Jurkat, Clone E6-1 (cell line): ENCODE results near the gene LRRC75B.
"Not testable (repeated sequence)": the region's sequence is repeated elsewhere in the genome, so short reads cannot be mapped to it uniquely, and the experiment has no call there.

Experiments used
- DNase-seq: peaks from one replicate; pipeline ENCODE4 v3.0.0-alpha.2; 2011; ENCODE audit warnings: low read depth, low spot score
- H3K4me3 ChIP-seq: 2 replicates; pipeline ENCODE4 v1.5.1; 2011; ENCODE audit warnings: mild to moderate bottlenecking, low read length, control low read depth, moderate library complexity

Gene LRRC75B

GRCh38 chr22:24565077-24565476, 27.8 kb downstream of the LRRC75B start:
- no peak for DNase-seq

GRCh38 chr22:24564376-24565058, 28.4 kb downstream of the LRRC75B start:
- H3K4me3 ChIP-seq: no peak overlapping the region
- DNase-seq: no peak

More at GRCh38 chr22:24565077-24565476, 27.8 kb downstream of the LRRC75B start:
- no peak overlapping the region for H3K4me3 ChIP-seq

- H3K4me3 ChIP-seq: no peak overlapping the region
- DNase-seq: no peak
These were observed 29.6 kb downstream of the LRRC75B start for GRCh38 chr22:24563246-24563645.

GRCh38 chr22:24559471-24559870, 33.4 kb downstream of the LRRC75B start:
- DNase-seq: no peak
- H3K4me3 ChIP-seq: no peak overlapping the region

- peak; percentile 97 for DNase-seq
- H3K4me3 ChIP-seq: peak within 1 kb of the TSS; percentile 91
These were observed 37.5 kb downstream of the LRRC75B start, which contains the start of gene SNRPD3 for GRCh38 chr22:24555165-24556039. Gene SNRPD3 (plus strand): TSS chr22:24555999. CDS start chr22:24557675, 1,676 bp downstream.

GRCh38 chr22:24554313-24555164, 38.3 kb downstream of the LRRC75B start, which contains the start of gene GUCD1:
Gene GUCD1 (minus strand): TSS chr22:24555138. CDS start chr22:24554991, 147 bp downstream.
- H3K4me3 ChIP-seq: peak within 1 kb of the TSS; percentile 91
- no peak for DNase-seq

- peak overlapping the region; percentile 91 for H3K4me3 ChIP-seq
- DNase-seq: no peak
These were observed 39.1 kb downstream of the LRRC75B start for GRCh38 chr22:24553597-24554312.

- H3K4me3 ChIP-seq, DNase-seq: not testable (repeated sequence)
These were observed 40.2 kb downstream of the LRRC75B start for GRCh38 chr22:24552503-24553286.

GRCh38 chr22:24550902-24551435, 41.9 kb downstream of the LRRC75B start:
- no peak for DNase-seq
- no peak overlapping the region for H3K4me3 ChIP-seq

- DNase-seq: no peak
- no peak overlapping the region for H3K4me3 ChIP-seq
These were observed 42.6 kb downstream of the LRRC75B start for GRCh38 chr22:24550028-24550901.

GRCh38 chr22:24548812-24549211, 44.1 kb downstream of the LRRC75B start:
- H3K4me3 ChIP-seq: no peak overlapping the region
- DNase-seq: no peak

- no peak for DNase-seq
- H3K4me3 ChIP-seq: no peak overlapping the region
These were observed 49.1 kb downstream of the LRRC75B start for GRCh38 chr22:24543679-24544243.

GRCh38 chr22:24543185-24543601, 49.7 kb downstream of the LRRC75B start:
- no peak for DNase-seq
- H3K4me3 ChIP-seq: no peak overlapping the region

GRCh38 chr22:24542641-24543040, 50.2 kb downstream of the LRRC75B start:
- DNase-seq: no peak
- H3K4me3 ChIP-seq: no peak overlapping the region

- DNase-seq: no peak
- H3K4me3 ChIP-seq: no peak overlapping the region
These were observed 51.0 kb downstream of the LRRC75B start for GRCh38 chr22:24541681-24542515.

GRCh38 chr22:24540470-24540869, 52.4 kb downstream of the LRRC75B start:
- no peak overlapping the region for H3K4me3 ChIP-seq
- DNase-seq: no peak
